Mammary epithelial cell (primary cell): ENCODE results near the gene PSME4.

Experiments
- CTCF ChIP-seq, 2 donors: IDR thresholded peaks in 1 of 2; conservative IDR thresholded peaks in 1 of 2; 2 replicates each; pipeline ENCODE4 v1.5.1; 2011 to 2012; ENCODE audit warnings: inconsistent platforms in 2 of 2, low read length in 2 of 2, mild to moderate bottlenecking in 2 of 2, control low read depth in 1 of 2, low read depth in 1 of 2; ENCODE audit not compliant: insufficient read depth in 1 of 2; ENCODE audit errors: extremely low read depth in 1 of 2
- EZH2 ChIP-seq: IDR thresholded peaks from 2 replicates; pipeline ENCODE4 v1.6.1; 2012; ENCODE audit warnings: low read length, inconsistent platforms, borderline replicate concordance

DNA sequence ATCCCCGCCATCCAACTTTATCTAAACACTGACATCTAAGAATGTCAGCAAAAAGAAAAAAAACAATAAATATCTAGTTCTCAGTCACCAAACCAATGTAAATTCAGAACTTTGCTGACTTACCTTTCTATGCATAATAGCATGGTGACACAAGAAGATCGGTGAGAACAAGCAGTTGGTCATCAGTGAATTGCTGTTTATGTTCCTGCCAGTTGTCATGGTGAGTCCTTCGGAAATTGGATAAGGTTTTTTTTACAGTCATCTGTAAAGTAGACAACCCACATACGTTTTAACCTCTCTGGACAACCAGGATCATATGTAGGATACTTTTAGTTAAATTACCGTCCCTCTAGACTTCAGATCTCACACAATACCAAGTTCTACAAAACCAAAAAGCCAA, 104.8 kb downstream of the PSME4 start:
- TF ChIP-seq EZH2 (no peak), CTCF (conservative IDR thresholded peaks at IDR 0.05 in 1 of 2, IDR thresholded peaks at IDR 0.05 in 1 of 2; ENCODE audit: extremely low read depth in 1 of 2, insufficient read depth in 1 of 2, low read depth in 1 of 2, low read length in 2 of 2) (no peak)
